ELR (cell line): Measurements from ENCODE around the gene CSK.
"Not testable (repeated sequence)": the region's sequence is repeated elsewhere in the genome, so short reads cannot be mapped to it uniquely, and the experiment has no call there.

Experiments used
- DNase-seq: peaks from one replicate; pipeline ENCODE4 v3.0.0-alpha.2; 2015; ENCODE audit warnings: low read depth

CSK gene

DNA sequence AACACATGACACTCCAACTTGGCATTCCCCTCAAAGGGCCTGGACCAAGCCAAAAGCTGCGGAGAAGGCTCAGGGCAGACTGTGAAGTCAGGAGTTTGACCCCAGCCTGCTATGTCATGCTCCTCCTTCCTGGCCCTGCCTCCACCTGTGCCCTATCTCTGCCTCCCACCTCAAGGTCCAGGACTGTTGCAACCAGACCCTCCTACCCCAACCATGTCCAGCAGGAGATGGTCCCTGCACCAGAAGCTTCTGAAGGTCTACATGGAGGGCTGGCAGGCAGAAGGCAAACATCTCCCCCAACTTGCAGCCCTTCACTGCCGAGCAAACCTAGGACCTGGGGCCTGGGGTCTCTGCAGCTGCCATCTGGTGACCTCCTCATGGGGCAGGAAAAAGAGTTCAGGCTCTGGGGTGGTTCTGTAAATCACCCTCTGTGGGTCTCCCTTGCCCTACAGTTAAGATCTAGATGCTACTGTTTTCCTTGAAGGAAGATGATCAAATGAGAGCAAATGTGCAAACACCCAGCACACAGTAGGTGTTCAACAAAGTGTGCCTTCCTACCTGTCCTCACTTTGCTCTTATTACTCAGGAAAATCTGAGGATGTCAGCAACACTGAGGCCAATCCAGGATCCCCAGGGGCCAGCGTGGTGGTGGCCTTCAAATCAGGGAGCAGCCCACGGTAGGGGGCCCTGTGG, 11.5 kb upstream of the CSK start:
- no peak for DNase-seq

GRCh38 chr15:74773329-74773728, 8.6 kb upstream of the CSK start:
- DNase-seq = no peak

DNA sequence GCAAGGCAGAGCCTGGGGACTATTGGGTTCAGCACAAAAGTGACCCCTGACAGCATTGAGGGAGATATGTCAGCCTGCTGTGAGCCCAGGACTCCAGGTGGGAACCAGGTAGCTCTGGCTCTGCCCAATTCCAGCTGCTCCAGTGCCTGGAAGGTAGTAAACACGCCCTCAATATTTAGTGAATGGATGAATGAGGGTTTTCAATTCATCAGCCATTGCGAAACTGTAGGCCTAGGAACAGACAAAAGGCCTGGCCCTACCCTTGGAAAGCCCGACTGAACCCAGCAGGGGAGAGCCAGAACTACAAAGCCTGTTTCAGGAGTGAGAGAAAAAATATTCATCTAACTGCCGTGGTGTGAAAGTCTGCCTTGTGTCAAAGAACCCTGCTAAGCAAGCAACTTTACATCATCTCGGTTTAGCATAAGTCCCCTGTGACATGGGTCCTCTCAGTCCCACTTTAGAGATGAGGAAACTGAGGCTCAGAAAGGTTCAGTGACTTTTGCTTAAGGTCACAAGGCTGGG, 8.1 kb upstream of the CSK start:
- no peak for DNase-seq

DNA sequence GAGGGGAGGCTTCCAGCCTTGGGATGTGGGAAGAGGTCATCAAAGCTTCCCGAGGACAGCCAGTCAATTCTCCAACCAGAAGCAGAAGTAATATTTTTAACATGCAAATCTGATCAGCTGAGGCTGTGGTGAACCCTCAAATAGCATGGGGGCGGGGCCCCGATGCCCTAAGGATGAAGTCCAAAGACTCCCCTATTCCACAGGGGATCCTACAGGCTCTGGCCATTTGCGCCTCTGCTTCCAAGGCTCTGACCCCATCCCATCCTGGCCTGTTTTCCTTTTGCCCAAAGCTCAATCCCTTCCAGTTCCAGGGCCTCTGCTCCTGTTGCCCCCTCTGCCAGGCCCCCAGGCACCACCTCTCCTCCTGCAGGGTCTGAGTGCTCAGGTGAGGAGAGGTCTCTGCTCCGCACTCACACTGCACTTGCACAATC, 6.7 kb upstream of the CSK start:
- no peak for DNase-seq

DNA sequence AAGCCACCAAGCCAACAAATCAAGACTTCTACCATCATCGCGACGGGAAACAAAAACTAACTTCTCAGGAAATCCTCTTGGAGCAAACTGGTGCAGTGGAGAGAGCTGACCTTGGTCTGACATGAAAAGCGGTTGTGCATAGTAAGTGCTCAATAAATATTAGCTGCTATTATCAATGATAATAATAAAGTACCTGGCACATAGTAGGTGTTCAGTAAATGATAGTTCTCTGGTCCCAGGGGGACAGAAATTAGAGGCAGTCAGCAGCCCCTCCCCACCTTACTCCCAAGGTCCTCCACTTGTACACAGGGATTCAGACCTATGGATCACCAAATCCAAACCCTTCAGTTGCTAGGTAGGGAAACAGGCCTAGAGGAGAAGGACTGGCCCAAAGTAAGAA, 6.0 kb upstream of the CSK start:
- no peak for DNase-seq

- peak; percentile 22 for DNase-seq
Observed at GRCh38 chr15:74776821-74777768, 4.8 kb upstream of the CSK start.

- no peak for DNase-seq
Observed at GRCh38 chr15:74777769-74778598, 3.9 kb upstream of the CSK start.

- DNase-seq = no peak
Observed at GRCh38 chr15:74778599-74778970, 3.3 kb upstream of the CSK start.

GRCh38 chr15:74779162-74779648, 2.7 kb upstream of the CSK start:
- DNase-seq = no peak

GRCh38 chr15:74780523-74781430, 1.1 kb upstream of the CSK start:
- peak; percentile 64 for DNase-seq

DNA sequence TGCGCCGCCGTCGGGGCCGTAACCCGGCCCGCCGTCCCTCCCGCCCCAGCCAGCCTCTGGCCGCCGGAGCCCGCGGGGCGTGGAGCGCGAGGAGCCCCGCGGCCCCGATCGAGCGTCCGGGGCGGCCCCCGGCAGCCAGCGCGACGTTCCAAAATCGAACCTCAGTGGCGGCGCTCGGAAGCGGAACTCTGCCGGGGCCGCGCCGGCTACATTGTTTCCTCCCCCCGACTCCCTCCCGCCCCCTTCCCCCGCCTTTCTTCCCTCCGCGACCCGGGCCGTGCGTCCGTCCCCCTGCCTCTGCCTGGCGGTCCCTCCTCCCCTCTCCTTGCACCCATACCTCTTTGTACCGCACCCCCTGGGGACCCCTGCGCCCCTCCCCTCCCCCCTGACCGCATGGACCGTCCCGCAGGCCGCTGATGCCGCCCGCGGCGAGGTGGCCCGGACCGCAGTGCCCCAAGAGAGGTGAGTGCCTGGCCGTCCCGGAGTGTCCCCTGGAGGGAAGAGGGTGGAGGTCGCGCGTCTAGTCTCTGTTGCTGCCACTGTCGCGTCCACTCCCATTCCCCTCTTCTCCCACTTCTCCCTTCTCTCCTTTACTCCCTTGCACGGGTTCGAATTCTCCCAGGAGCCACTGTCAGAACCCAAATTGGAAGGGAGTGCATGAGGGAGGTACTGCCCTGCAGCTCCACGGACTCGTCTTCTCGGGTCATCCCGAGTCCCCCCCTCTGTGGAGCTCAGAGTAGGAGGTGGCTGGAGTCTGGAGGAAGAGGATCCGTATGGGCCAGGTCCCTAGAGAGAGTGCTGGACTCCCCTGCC, 585 bp downstream of the CSK start:
- peak; percentile 48 for DNase-seq

- DNase-seq = peak; percentile 60
Observed at GRCh38 chr15:74783072-74783807, 1.4 kb downstream of the CSK start.

DNA sequence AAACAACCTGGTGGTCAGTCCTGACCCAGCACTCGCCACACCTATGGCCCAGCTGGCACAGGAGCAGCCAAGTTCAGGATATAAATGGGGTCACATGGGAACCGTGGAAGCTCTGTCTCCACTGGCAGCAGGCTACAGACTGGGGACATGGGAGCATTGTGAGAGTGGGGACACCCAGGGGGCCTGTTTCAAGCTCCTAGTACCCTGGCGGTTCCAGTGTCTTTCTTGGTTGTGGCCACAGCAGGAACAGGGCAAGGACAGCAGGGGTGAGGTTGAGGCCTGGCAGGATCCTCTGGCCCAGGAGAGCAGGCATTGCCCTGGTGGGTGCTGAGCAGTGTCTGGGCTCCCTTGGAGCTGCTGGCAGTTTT, 1.9 kb downstream of the CSK start:
- DNase-seq = no peak

GRCh38 chr15:74784426-74785193, 2.7 kb downstream of the CSK start:
- no peak for DNase-seq

DNA sequence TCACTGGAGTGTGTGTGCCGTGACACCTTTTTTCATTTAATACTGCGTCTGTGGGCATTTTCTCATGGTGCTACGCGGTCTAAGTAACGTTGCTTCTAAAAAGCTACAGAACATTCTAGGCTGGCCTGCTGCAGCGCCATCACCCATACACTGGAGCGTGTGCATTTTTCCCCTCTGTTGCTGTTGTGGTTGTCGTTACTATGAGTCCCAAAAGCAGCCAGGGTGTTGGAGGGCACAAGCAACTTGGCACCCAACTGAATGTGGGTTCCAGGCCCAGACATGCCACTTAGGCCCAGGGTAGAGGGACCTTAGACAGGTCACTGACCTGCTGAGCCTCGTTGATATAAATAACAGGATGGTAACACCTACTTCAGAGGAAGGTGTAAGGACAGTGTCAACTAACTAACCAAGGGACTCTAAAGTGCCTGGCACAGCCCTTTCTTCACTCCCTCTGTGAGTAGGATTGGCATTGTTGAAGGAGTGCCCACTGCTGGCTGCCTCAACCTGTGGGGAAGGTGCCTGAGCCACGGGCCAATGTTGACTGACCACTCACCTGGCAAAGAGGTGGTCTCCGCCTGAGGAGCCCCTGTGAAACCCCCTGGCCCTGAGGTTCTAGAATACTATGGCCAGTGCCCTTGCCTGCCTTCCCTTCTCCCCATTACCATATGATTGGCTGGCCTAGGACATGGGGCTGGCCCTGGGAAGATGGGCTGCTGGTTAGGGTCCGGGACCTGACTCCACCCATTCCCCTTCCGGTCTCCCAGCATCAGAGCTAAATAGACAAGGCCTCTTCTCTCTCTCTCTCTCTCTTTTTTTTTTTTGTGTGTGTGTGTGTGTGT, 3.5 kb downstream of the CSK start:
- DNase-seq = no peak

DNA sequence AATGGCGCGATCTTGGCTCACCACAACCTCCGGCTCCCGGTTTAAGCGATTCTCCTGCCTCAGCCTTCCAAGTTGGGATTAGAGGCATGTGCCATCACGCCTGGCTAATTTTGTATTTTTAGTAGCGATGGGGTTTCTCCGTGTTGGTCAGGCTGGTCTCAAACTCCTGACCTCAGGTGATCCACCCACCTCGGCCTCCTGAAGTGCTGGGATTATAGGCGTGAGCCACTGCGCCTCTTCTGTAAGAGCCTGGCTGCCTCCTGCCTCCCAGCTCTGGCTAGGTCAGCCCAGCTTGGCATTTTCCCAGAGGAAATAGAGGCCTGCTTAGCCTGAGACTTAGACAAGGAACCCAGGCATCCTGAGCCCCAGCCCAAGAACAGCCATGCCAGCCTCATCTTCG, 4.2 kb downstream of the CSK start:
- not testable (repeated sequence) for DNase-seq

- no peak for DNase-seq
Observed at GRCh38 chr15:74786551-74787165, 4.8 kb downstream of the CSK start.
